Subcutaneous abdominal adipose tissue (tissue), 5 donors: Measurements from ENCODE around the gene REC8.
A peak's percentile ranks its signal among the peaks of the same experiment; 100 is the strongest.
"Not testable (repeated sequence)": the region's sequence is repeated elsewhere in the genome, so short reads cannot be mapped to it uniquely, and the experiment has no call there.

ENCODE experiments used
- H3K27ac ChIP-seq: one replicate; pipeline ENCODE4 v1.7.0; 2013; ENCODE audit warnings: low read depth, mild to moderate bottlenecking, inconsistent platforms, low read length, moderate library complexity
- H3K27me3 ChIP-seq, 5 donors: one replicate each; pipeline ENCODE4 v1.7.0; 2013; ENCODE audit warnings: low read length in 5 of 5, inconsistent platforms in 1 of 5; ENCODE audit not compliant: control insufficient read depth in 5 of 5, insufficient read depth in 4 of 5
- H3K36me3 ChIP-seq, 5 donors: one replicate each; pipeline ENCODE4 v1.7.0; 2013; ENCODE audit warnings: low read length in 5 of 5; ENCODE audit not compliant: control insufficient read depth in 5 of 5, insufficient read depth in 5 of 5
- H3K4me1 ChIP-seq, 5 donors: one replicate each; pipeline ENCODE4 v1.7.0; 2013; ENCODE audit warnings: low read length in 5 of 5, mild to moderate bottlenecking in 3 of 5, moderate library complexity in 1 of 5; ENCODE audit not compliant: control insufficient read depth in 5 of 5, insufficient read depth in 5 of 5
- H3K4me3 ChIP-seq, 5 donors: one replicate each; pipeline ENCODE4 v1.7.0; 2013; ENCODE audit warnings: low read length in 5 of 5, low read depth in 1 of 5
- H3K9ac ChIP-seq, 5 donors: one replicate each; pipeline ENCODE4 v1.7.0; 2013; ENCODE audit warnings: low read length in 5 of 5, mild to moderate bottlenecking in 4 of 5, moderate library complexity in 3 of 5
- H3K9me3 ChIP-seq, 5 donors: one replicate each; pipeline ENCODE4 v1.7.0; 2013; ENCODE audit warnings: low read length in 5 of 5; ENCODE audit not compliant: control insufficient read depth in 5 of 5
- donor health status: healthy.
- donor health status: healthy.
- donor health status: healthy.
- donor health status: healthy.
- donor health status: healthy.

Gene REC8

GRCh38 chr14:24196071-24197055 lies 24.5 kb downstream of the REC8 start:
- Histone ChIP-seq H3K4me1 (peaks cover 9 to 29% (median 24%) of the 10 kb centered on the region in 5 donors), H3K4me3 (peak overlapping the region; percentile 84 to 95 (median 94)), H3K36me3 (peaks cover 3 to 28% (median 16%) of the 10 kb centered on the region in 5 donors), H3K9ac (peak overlapping the region; percentile 84 to 96 (median 95)), H3K27me3 (no peaks in the 10 kb centered on the region), H3K27ac (peak overlapping the region; percentile 95), H3K9me3 (no peaks in the 10 kb centered on the region)

DNA sequence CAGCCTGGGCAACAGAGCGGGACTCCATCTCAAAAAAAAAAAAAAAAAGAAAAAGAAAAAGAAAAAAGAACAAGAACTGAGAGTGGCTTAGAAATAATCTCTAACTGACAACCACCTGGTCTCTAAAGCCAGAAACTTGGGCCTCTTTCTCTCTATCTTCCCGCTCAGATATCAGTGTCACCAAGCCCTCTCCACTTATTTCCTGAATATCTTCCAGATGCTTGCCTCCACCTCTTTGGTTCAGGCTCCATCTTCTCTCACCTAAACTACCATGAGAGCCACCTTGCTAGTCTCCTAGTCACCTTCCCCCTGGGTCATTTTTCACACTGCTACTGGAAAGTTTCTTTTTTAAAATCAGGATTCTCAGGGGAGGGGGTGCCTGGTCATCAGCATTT lies 25.2 kb downstream of the REC8 start:
- Histone ChIP-seq H3K4me1 (peaks cover 9 to 29% (median 24%) of the 10 kb centered on the region in 5 donors), H3K4me3 (no peak overlapping the region), H3K9ac (no peak overlapping the region), H3K36me3 (peaks cover 0 to 26% (median 14%) of the 10 kb centered on the region in 5 donors), H3K27me3 (no peaks in the 10 kb centered on the region), H3K9me3 (no peaks in the 10 kb centered on the region), H3K27ac (no peak overlapping the region)

- H3K9ac ChIP-seq = no peak overlapping the region
- peaks cover 3 to 22% (median 3%) of the 10 kb centered on the region in 5 donors for H3K36me3 ChIP-seq
These were observed 27.1 kb downstream of the REC8 start for GRCh38 chr14:24198814-24199524.

GRCh38 chr14:24202538-24202937 lies 30.7 kb downstream of the REC8 start:
- H3K9ac ChIP-seq, H3K4me1 ChIP-seq, H3K27me3 ChIP-seq, H3K4me3 ChIP-seq, H3K27ac ChIP-seq, H3K9me3 ChIP-seq: not testable (repeated sequence)
- peaks cover 3 to 55% (median 28%) of the 10 kb centered on the region in 5 donors for H3K36me3 ChIP-seq

More at GRCh38 chr14:24198814-24199524, 27.1 kb downstream of the REC8 start:
- H3K27me3 ChIP-seq = no peaks in the 10 kb centered on the region
- no peaks in the 10 kb centered on the region for H3K9me3 ChIP-seq
- H3K27ac ChIP-seq = no peak overlapping the region
- H3K4me1 ChIP-seq = peaks cover 9 to 28% (median 22%) of the 10 kb centered on the region in 5 donors
- H3K4me3 ChIP-seq = no peak overlapping the region

GRCh38 chr14:24203249-24203886 lies 31.5 kb downstream of the REC8 start:
- not testable (repeated sequence) for H3K4me1 ChIP-seq, H3K27ac ChIP-seq, H3K27me3 ChIP-seq, H3K9ac ChIP-seq, H3K4me3 ChIP-seq, H3K9me3 ChIP-seq
- peaks cover 3 to 63% (median 36%) of the 10 kb centered on the region in 5 donors for H3K36me3 ChIP-seq

- Histone ChIP-seq H3K27ac (no peak overlapping the region), H3K9ac (no peak overlapping the region), H3K4me1 (no peaks in the 10 kb centered on the region), H3K36me3 (peaks cover 7 to 71% (median 45%) of the 10 kb centered on the region in 5 donors), H3K4me3 (no peak overlapping the region), H3K27me3 (no peaks in the 10 kb centered on the region), H3K9me3 (no peaks in the 10 kb centered on the region)
These were observed 32.6 kb downstream of the REC8 start for GRCh38 chr14:24204163-24205146.

DNA sequence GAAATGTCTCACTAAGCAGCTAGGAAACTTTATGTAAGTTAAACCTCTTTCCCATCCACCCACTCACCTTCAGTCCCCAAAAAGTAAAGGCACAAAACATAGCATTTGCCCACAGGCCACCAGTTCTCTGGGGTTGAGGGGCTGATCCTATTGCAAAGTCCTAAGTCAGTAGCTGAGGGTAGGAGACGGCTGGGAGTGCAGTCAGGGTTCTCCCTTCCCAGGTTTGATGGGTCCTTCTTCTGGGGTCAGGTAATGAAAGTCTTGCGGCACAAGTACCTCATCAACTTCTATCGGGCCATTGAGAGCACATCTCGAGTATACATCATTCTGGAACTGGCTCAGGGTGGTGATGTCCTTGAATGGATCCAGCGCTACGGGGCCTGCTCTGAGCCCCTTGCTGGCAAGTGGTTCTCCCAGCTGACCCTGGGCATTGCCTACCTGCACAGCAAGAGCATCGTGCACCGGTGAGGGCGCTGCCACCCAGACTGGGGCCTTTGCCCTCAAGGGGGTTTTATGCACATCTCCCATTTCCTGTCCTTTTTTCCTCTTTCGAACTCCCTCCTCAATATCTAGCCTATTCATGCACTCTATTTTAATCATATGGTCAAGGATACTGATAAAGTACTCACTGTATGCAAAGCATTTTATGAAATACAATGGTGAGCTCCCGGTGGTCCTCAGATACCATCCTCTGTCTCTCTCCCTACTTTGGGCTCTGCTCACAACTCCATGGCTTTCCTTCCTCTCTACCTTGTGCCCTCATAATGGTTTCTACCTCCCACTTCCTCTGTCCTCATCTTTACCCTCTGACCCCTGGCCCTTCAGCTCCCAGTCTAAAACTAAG lies 34.6 kb downstream of the REC8 start:
- Histone ChIP-seq H3K9me3 (no peaks in the 10 kb centered on the region), H3K27me3 (no peaks in the 10 kb centered on the region), H3K36me3 (peaks cover 11 to 79% (median 59%) of the 10 kb centered on the region in 5 donors), H3K27ac (no peak overlapping the region), H3K9ac (no peak overlapping the region), H3K4me3 (no peak overlapping the region), H3K4me1 (no peaks in the 10 kb centered on the region)

DNA sequence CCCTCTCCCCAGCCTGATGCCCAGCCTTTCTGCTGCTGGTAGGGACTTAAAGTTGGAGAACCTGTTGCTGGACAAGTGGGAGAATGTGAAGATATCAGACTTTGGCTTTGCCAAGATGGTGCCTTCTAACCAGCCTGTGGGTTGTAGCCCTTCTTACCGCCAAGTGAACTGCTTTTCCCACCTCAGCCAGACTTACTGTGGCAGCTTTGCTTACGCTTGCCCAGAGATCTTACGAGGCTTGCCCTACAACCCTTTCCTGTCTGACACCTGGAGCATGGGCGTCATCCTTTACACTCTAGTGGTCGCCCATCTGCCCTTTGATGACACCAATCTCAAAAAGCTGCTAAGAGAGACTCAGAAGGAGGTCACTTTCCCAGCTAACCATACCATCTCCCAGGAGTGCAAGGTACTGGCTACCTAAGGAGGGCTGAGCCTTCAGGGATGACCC lies 35.2 kb downstream of the REC8 start:
- Histone ChIP-seq H3K27me3 (no peaks in the 10 kb centered on the region), H3K9ac (no peak overlapping the region), H3K4me1 (peaks cover 0 to 5% (median 0%) of the 10 kb centered on the region in 5 donors), H3K4me3 (no peak overlapping the region), H3K9me3 (no peaks in the 10 kb centered on the region), H3K27ac (no peak overlapping the region), H3K36me3 (peaks cover 11 to 77% (median 59%) of the 10 kb centered on the region in 5 donors)
